ENCODE results near the gene DNMT3A. TPM values are rescaled to one million over a fixed set of nuclear protein-coding genes. Genes with fewer than 3 reads are reported as not detected.

Gene DNMT3A
- total RNA-seq, result 11.7 and 14.2 TPM in 2 replicates

- peak; percentile 55 for DNase-seq (ENCODE audit: low read depth)
- TF ChIP-seq CTCF (IDR thresholded peaks at IDR 0.05; ENCODE audit: insufficient read depth, low read depth, low read length), result no peak
- H3K4me3 ChIP-seq (ENCODE audit: low read depth, low read length), result peak within 1 kb of the TSS; percentile 60
Observed at GRCh38 chr2:25341753-25342371, at the start of gene DNMT3A. DNMT3A (minus strand) TSS chr2:25341925; CDS start chr2:25313984, 27,941 bp downstream.

- TF ChIP-seq CTCF (IDR thresholded peaks at IDR 0.05; ENCODE audit: insufficient read depth, low read depth, low read length), result no peak
- DNase-seq (ENCODE audit: low read depth), result no peak
- H3K4me3 ChIP-seq (ENCODE audit: low read depth, low read length), result no peak overlapping the region
Observed at GRCh38 chr2:25389161-25389560, 47.4 kb upstream of the DNMT3A start.

GRCh38 chr2:25388491-25388890, 46.8 kb upstream of the DNMT3A start:
- no peak overlapping the region for H3K4me3 ChIP-seq (ENCODE audit: low read depth, low read length)
- no peak for TF ChIP-seq CTCF (IDR thresholded peaks at IDR 0.05; ENCODE audit: insufficient read depth, low read depth, low read length)
- DNase-seq (ENCODE audit: low read depth), result no peak

GRCh38 chr2:25387876-25388449, 46.2 kb upstream of the DNMT3A start:
- TF ChIP-seq CTCF (IDR thresholded peaks at IDR 0.05; ENCODE audit: insufficient read depth, low read depth, low read length), result no peak
- no peak for DNase-seq (ENCODE audit: low read depth)
- no peak overlapping the region for H3K4me3 ChIP-seq (ENCODE audit: low read depth, low read length)

- TF ChIP-seq CTCF (IDR thresholded peaks at IDR 0.05; ENCODE audit: insufficient read depth, low read depth, low read length), result no peak
- H3K4me3 ChIP-seq (ENCODE audit: low read depth, low read length), result no peak overlapping the region
- no peak for DNase-seq (ENCODE audit: low read depth)
Observed at GRCh38 chr2:25386971-25387875, 45.5 kb upstream of the DNMT3A start.

GRCh38 chr2:25385910-25386309, 44.2 kb upstream of the DNMT3A start:
- TF ChIP-seq CTCF (IDR thresholded peaks at IDR 0.05; ENCODE audit: insufficient read depth, low read depth, low read length), result no peak
- DNase-seq (ENCODE audit: low read depth), result no peak

More at GRCh38 chr2:25385910-25386309, 44.2 kb upstream of the DNMT3A start:
- no peak overlapping the region for H3K4me3 ChIP-seq (ENCODE audit: low read depth, low read length)

All from fibroblast of villous mesenchyme (primary cell).